IMR-90 (cell line): Measurements from ENCODE around the gene ZNF287. TPM values are rescaled to one million over a fixed set of nuclear protein-coding genes. Genes with fewer than 3 reads are reported as not detected.

ENCODE experiments used
- ATAC-seq: fragments of 200-7000 bp; cut with Tn5 transposase; 2 replicates; pipeline ENCODE4 v1.9.1; 2020; ENCODE audit warnings: low read depth, mild to moderate bottlenecking, moderate library complexity
- BruUV-seq: library from RNA; stranded (reverse); fragments of 400-500 nt; replicated peaks from 2 replicates; lab custom pipeline; 2021; lab: Mats Ljungman, UMichigan
- CTCF ChIA-PET: fragments of 300-600 bp; formaldehyde crosslinking; extraction: SDS; loops from one replicate; lab custom pipeline; 2021; ENCODE audit warnings: antibody characterized with exemption; lab: Yijun Ruan, JAX
- POLR2A ChIA-PET: fragments of 300-600 bp; sonication (Branson Sonifier 250); formaldehyde crosslinking; loops from one replicate; lab custom pipeline; 2022; ENCODE audit warnings: antibody characterized with exemption; ENCODE audit not compliant: unreplicated experiment; lab: Charles Lee
- DNase-seq: peaks from one replicate; pipeline ENCODE4 v3.0.0; 2013
- H2AFZ ChIP-seq: replicated peaks from 2 replicates; pipeline ENCODE3; 2013; ENCODE audit warnings: low read length, mild to moderate bottlenecking; ENCODE audit not compliant: poor library complexity
- H2AK5ac ChIP-seq: 2 replicates; pipeline ENCODE4 v1.6.1; 2013; ENCODE audit warnings: low read depth, low read length, inconsistent platforms
- H2AK9ac ChIP-seq: replicated peaks from 2 replicates; pipeline ENCODE3; 2013; ENCODE audit warnings: mild to moderate bottlenecking, low read depth, low read length, moderate library complexity; ENCODE audit not compliant: poor library complexity
- H2BK120ac ChIP-seq: 2 replicates; pipeline ENCODE4 v1.6.1; 2013; ENCODE audit warnings: low read depth, low read length, inconsistent platforms
- H2BK15ac ChIP-seq: 3 replicates; pipeline ENCODE4 v1.6.1; 2013; ENCODE audit warnings: low read depth, low read length, inconsistent platforms
- H2BK20ac ChIP-seq: 2 replicates; pipeline ENCODE4 v1.6.1; 2013; ENCODE audit warnings: low read depth, mild to moderate bottlenecking, inconsistent platforms, low read length, moderate library complexity
- H2BK5ac ChIP-seq: 2 replicates; pipeline ENCODE4 v1.6.1; 2013; ENCODE audit warnings: mild to moderate bottlenecking, low read depth, low read length, inconsistent platforms; ENCODE audit not compliant: poor library complexity, severe bottlenecking
- H3K14ac ChIP-seq: replicated peaks from 2 replicates; pipeline ENCODE4 v1.6.1; 2013; ENCODE audit warnings: low read depth, low read length, inconsistent platforms
- H3K18ac ChIP-seq: 2 replicates; pipeline ENCODE4 v1.6.1; 2013; ENCODE audit warnings: low read depth, low read length, control low read depth
- H3K23ac ChIP-seq: 2 replicates; pipeline ENCODE4 v1.6.1; 2013; ENCODE audit warnings: low read depth, low read length, inconsistent platforms
- H3K27ac ChIP-seq: 2 replicates; pipeline ENCODE4 v1.5.1; 2013; ENCODE audit warnings: mild to moderate bottlenecking, control low read depth, low read length; ENCODE audit not compliant: insufficient read depth
- H3K27me3 ChIP-seq: 2 replicates; pipeline ENCODE4 v1.6.1; 2013; ENCODE audit warnings: low read length; ENCODE audit not compliant: control insufficient read depth, insufficient read depth
- H3K36me3 ChIP-seq: 2 replicates; pipeline ENCODE4 v1.6.1; 2013; ENCODE audit warnings: low read length, mixed read lengths; ENCODE audit not compliant: control insufficient read depth, insufficient read depth
- H3K4ac ChIP-seq: 2 replicates; pipeline ENCODE4 v1.6.1; 2013; ENCODE audit warnings: low read depth, low read length, inconsistent platforms
- H3K4me1 ChIP-seq: 2 replicates; pipeline ENCODE4 v1.6.1; 2013; ENCODE audit warnings: low read length, mixed read lengths; ENCODE audit not compliant: control insufficient read depth, insufficient read depth
- H3K4me2 ChIP-seq: 2 replicates; pipeline ENCODE4 v1.6.1; 2013; ENCODE audit warnings: low read depth, mild to moderate bottlenecking, control low read depth, low read length, moderate library complexity
- H3K4me3 ChIP-seq: 2 replicates; pipeline ENCODE4 v1.5.1; 2013; ENCODE audit warnings: low read depth, mild to moderate bottlenecking, control low read depth, low read length, moderate library complexity; ENCODE audit not compliant: insufficient read depth
- H3K56ac ChIP-seq: 2 replicates; pipeline ENCODE4 v1.6.1; 2013; ENCODE audit warnings: low read length, inconsistent platforms; ENCODE audit not compliant: insufficient read depth; ENCODE audit errors: extremely low read depth
- H3K79me1 ChIP-seq, 2 experiments: 2 replicates each; pipeline ENCODE4 v1.6.1; 2013; ENCODE audit warnings: low read length in 2 of 2, inconsistent platforms in 1 of 2, low read depth in 1 of 2
- H3K9ac ChIP-seq: 2 replicates; pipeline ENCODE4 v1.6.1; 2013; ENCODE audit warnings: low read depth, low read length, control low read depth
- H3K9me1 ChIP-seq: 2 replicates; pipeline ENCODE4 v1.6.1; 2013; ENCODE audit warnings: low read length, inconsistent platforms; ENCODE audit not compliant: insufficient read depth
- H3K9me3 ChIP-seq: 2 replicates; pipeline ENCODE4 v1.6.1; 2013; ENCODE audit warnings: low read length; ENCODE audit not compliant: control insufficient read depth, insufficient read depth
- H4K20me1 ChIP-seq: 2 replicates; pipeline ENCODE4 v1.6.1; 2013; ENCODE audit warnings: low read length, inconsistent platforms; ENCODE audit not compliant: insufficient read depth
- H4K5ac ChIP-seq: 2 replicates; pipeline ENCODE4 v1.6.1; 2013; ENCODE audit warnings: mild to moderate bottlenecking, low read depth, low read length, control low read depth
- H4K8ac ChIP-seq, 2 experiments: 2 replicates each; pipeline ENCODE4 v1.6.1; 2013; ENCODE audit warnings: low read depth in 2 of 2, low read length in 2 of 2, control low read depth in 1 of 2, inconsistent platforms in 1 of 2
- H4K91ac ChIP-seq: 2 replicates; pipeline ENCODE4 v1.6.1; 2013; ENCODE audit warnings: low read depth, low read length, inconsistent platforms; ENCODE audit not compliant: insufficient read depth
- CHD1 ChIP-seq: IDR thresholded peaks from 2 replicates; pipeline ENCODE4 v1.6.1; 2012; ENCODE audit warnings: low read depth, low read length, improper control_type of control experiment
- FOS ChIP-seq: fragments of 150-350 bp; IDR thresholded peaks from 2 replicates; pipeline ENCODE4 v1.6.1; 2016; ENCODE audit warnings: low read depth, low read length
- MAFK ChIP-seq: IDR thresholded peaks from 2 replicates; pipeline ENCODE4 v1.6.1; 2012; ENCODE audit warnings: low read depth, low read length, improper control_type of control experiment
- MAZ ChIP-seq: IDR thresholded peaks from 2 replicates; pipeline ENCODE4 v1.6.1; 2012; ENCODE audit warnings: low read depth, mild to moderate bottlenecking, low read length, improper control_type of control experiment, moderate library complexity, borderline replicate concordance
- MXI1 ChIP-seq: IDR thresholded peaks from 2 replicates; pipeline ENCODE4 v1.6.1; 2012; ENCODE audit warnings: low read depth, mild to moderate bottlenecking, low read length, moderate library complexity, borderline replicate concordance
- POLR2A ChIP-seq: IDR thresholded peaks from 2 replicates; pipeline ENCODE4 v1.6.1; 2012; ENCODE audit warnings: mild to moderate bottlenecking, low read depth, low read length
- RCOR1 ChIP-seq: IDR thresholded peaks from 2 replicates; pipeline ENCODE4 v1.6.1; 2012; ENCODE audit warnings: mild to moderate bottlenecking, low read length, improper control_type of control experiment; ENCODE audit not compliant: insufficient replicate concordance
- RFX5 ChIP-seq: IDR thresholded peaks from 2 replicates; pipeline ENCODE4 v1.8.0; 2012; ENCODE audit warnings: low read depth, mild to moderate bottlenecking, low read length, moderate library complexity
- SMC3 ChIP-seq: fragments of 150-350 bp; IDR thresholded peaks from 2 replicates; pipeline ENCODE4 v1.6.1; 2016; ENCODE audit warnings: low read depth, mild to moderate bottlenecking, antibody characterized with exemption, low read length, moderate library complexity
- WGBS, 2 experiments: methylation state at CpG; one replicate each; pipeline versions ENCODE4 v1.1.5 to v1.1.7; 2013; ENCODE audit warnings: missing lambda C conversion rate in 2 of 2; ENCODE audit not compliant: insufficient read length in 1 of 2; ENCODE audit errors: extremely low coverage in 2 of 2; 5-methylcytosine and 5-hydroxymethylcytosine counted together
- dilution Hi-C: fragments of 300-500 bp; cut with HindIII; formaldehyde crosslinking; loops from one replicate; pipeline ENCODE4 v1.14.3; 2018; ENCODE audit warnings: low sequenced_read_pairs; ENCODE audit not compliant: unreplicated experiment
- in situ Hi-C: fragments of 300-500 bp; cut with MboI; formaldehyde crosslinking; loops from 3 replicates; pipeline ENCODE4 v1.14.3; 2019; ENCODE audit warnings: low sequenced_read_pairs, inconsistent platforms, mixed read lengths
- intact Hi-C: fragments of 100-400 bp; cut with micrococcal nuclease; formaldehyde crosslinking; loops from 2 replicates; pipeline ENCODE4 v1.10.0; 2022
- polyA plus RNA-seq, 3 experiments: library from polyadenylated mRNA; depleted of rRNA; stranded (reverse); fragments of >200 nt; gene quantifications; 2 replicates each; pipeline ENCODE4 v1.2.3, GENCODE V29; 2012; ENCODE audit warnings: low replicate concordance in 1 of 3
- total RNA-seq: library from RNA; depleted of rRNA; stranded (reverse); fragments of >200 nt; gene quantifications from 2 replicates; pipeline ENCODE4 v1.2.3, GENCODE V29; 2012
- TF ChIP-seq, protein P1 (sequence below): fragments of 150-350 bp; IDR thresholded peaks from 2 replicates; pipeline ENCODE4 v1.6.1; 2017; ENCODE audit warnings: mild to moderate bottlenecking, antibody characterized with exemption, low read length, low read depth
- TF ChIP-seq, protein P2 (sequence below): fragments of 150-350 bp; IDR thresholded peaks from 2 replicates; pipeline ENCODE4 v1.6.1; 2016; ENCODE audit warnings: low read depth, mild to moderate bottlenecking, low read length, moderate library complexity, borderline replicate concordance

ZNF287 gene
- total and polyA plus RNA-seq, 2 of the 4 experiments (the other 2 are of a cell fraction), result 5.3 to 7.0 TPM

- Histone ChIP-seq H3K4ac (no peak overlapping the region), H2AK5ac (no peak overlapping the region), H3K4me3 (no peak overlapping the region), H2BK15ac (no peak overlapping the region), H3K4me2 (no peak overlapping the region), H4K91ac (no peak overlapping the region), H4K20me1 (no peaks in the 10 kb centered on the region), H3K14ac (no peak overlapping the region), H2BK20ac (no peak overlapping the region), H3K9ac (no peak overlapping the region), H4K8ac (no peak overlapping the region), H3K79me1 (no peaks in the 10 kb centered on the region), H3K23ac (no peak overlapping the region), H4K5ac (no peak overlapping the region), H2BK5ac (no peak overlapping the region), H2BK120ac (no peak overlapping the region), H2AFZ (no peak overlapping the region), H3K4me1 (no peaks in the 10 kb centered on the region), H3K27me3 (peaks cover 12% of the 10 kb centered on the region), H3K9me3 (no peaks in the 10 kb centered on the region), H3K27ac (no peak overlapping the region), H3K36me3 (no peaks in the 10 kb centered on the region), H3K56ac (no peak overlapping the region), H2AK9ac (no peak overlapping the region), H3K18ac (no peak overlapping the region), H3K9me1 (no peaks in the 10 kb centered on the region)
- WGBS, 2 experiments, result no CpG with 5 or more reads among the region's 3 CpGs
- DNase-seq (no peak), ATAC-seq (no peak)
- CTCF ChIA-PET, result no interaction called here
- in situ Hi-C loops (no loop called here), intact Hi-C loops (no loop called here), dilution Hi-C loops (no loop called here)
- BruUV-seq, result no TSS peak
- POLR2A ChIA-PET, result no interaction called here
- no peak for TF ChIP-seq POLR2A
- TF ChIP-seq MAZ, result no peak
- TF ChIP-seq CHD1, result no peak
- TF ChIP-seq, protein P1, sequence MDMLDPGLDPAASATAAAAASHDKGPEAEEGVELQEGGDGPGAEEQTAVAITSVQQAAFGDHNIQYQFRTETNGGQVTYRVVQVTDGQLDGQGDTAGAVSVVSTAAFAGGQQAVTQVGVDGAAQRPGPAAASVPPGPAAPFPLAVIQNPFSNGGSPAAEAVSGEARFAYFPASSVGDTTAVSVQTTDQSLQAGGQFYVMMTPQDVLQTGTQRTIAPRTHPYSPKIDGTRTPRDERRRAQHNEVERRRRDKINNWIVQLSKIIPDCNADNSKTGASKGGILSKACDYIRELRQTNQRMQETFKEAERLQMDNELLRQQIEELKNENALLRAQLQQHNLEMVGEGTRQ, result no peak
- TF ChIP-seq MXI1, result no peak
- TF ChIP-seq SMC3, result no peak
- no peak for TF ChIP-seq RFX5
- TF ChIP-seq RCOR1, result no peak
- no peak for TF ChIP-seq MAFK
- TF ChIP-seq, protein P2, sequence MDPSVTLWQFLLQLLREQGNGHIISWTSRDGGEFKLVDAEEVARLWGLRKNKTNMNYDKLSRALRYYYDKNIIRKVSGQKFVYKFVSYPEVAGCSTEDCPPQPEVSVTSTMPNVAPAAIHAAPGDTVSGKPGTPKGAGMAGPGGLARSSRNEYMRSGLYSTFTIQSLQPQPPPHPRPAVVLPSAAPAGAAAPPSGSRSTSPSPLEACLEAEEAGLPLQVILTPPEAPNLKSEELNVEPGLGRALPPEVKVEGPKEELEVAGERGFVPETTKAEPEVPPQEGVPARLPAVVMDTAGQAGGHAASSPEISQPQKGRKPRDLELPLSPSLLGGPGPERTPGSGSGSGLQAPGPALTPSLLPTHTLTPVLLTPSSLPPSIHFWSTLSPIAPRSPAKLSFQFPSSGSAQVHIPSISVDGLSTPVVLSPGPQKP, result no peak
- no peak for TF ChIP-seq FOS
Measured at GRCh38 chr17:16504984-16505383, 64.0 kb downstream of the ZNF287 start.
